PC-9 (cell line): Measurements from ENCODE around the gene PKN2.

Experiments used
- CTCF ChIP-seq: fragments of 200-600 bp; sonication (generic); conservative IDR thresholded peaks from 2 replicates; pipeline ENCODE4 v1.6.1; 2017; ENCODE audit warnings: mixed run types, antibody characterized with exemption, mild to moderate bottlenecking, moderate library complexity
- EZH2 ChIP-seq: fragments of 200-600 bp; sonication (generic); IDR thresholded peaks from 2 replicates; pipeline ENCODE4 v1.8.0; 2017; ENCODE audit warnings: antibody characterized with exemption, low read depth

GRCh38 chr1:88700425-88701013 lies 16.4 kb downstream of the PKN2 start:
- TF ChIP-seq EZH2 (no peak), CTCF (no peak)
